Measurements from ENCODE around the gene NUPR2.

DNA sequence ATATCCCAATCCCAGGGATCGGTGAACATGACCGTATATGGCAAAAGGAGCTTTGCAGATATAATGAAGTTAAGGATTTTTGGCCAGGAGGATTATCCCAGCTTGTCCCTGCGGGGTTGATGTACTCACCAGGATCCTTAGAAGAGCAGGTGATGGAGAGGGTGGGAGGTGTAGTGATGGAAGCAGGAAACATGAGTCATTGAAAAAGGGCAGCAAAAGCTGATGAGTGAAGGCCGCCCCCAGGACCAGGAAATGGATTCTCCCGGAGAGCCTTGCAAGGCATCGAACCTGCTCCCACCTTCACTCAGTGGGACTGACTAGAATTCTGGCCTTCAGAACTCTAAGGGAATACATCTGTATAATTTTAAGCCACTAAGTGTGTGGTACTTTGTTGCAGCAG, 5.2 kb upstream of the NUPR2 start:
- TF ChIP-seq CTCF (IDR thresholded peaks at IDR 0.05) (no peak), POLR2A (IDR thresholded peaks at IDR 0.05) (no peak)

Measured in right lobe of liver (tissue), 4 donors.